HepG2 (cell line): ENCODE data around the gene LRSAM1. TPM values are rescaled to one million over a fixed set of nuclear protein-coding genes. Genes with fewer than 3 reads are reported as not detected.
A peak's percentile ranks its signal among the peaks of the same experiment; 100 is the strongest.

Experiments
- ARID3A ChIP-seq: IDR thresholded peaks from 2 replicates; pipeline ENCODE4 v1.6.1; 2012; ENCODE audit warnings: low read depth, low read length, improper control_type of control experiment
- ETV5 ChIP-seq: IDR thresholded peaks from 2 replicates; pipeline ENCODE4 v1.6.1; 2018; ENCODE audit warnings: missing biosample characterization, missing genetic modification reagents, inconsistent platforms, borderline replicate concordance
- HNF4G ChIP-seq, 2 experiments: sonication (generic) in 1 of 2; formaldehyde crosslinking in 1 of 2; IDR thresholded peaks; 2 replicates each; pipeline versions ENCODE4 v1.4.0 to v1.6.1; 2011 to 2020; ENCODE audit warnings: borderline replicate concordance in 2 of 2, low read depth in 2 of 2, mild to moderate bottlenecking in 2 of 2, low read length in 1 of 2, missing genetic modification reagents in 1 of 2, moderate library complexity in 1 of 2
- HOXA3 ChIP-seq: sonication (generic); formaldehyde crosslinking; IDR thresholded peaks from 2 replicates; pipeline ENCODE4 v1.5.0; 2020; ENCODE audit warnings: missing genetic modification reagents
- HOXA9 ChIP-seq: sonication (generic); formaldehyde crosslinking; IDR thresholded peaks from 2 replicates; pipeline ENCODE4 v1.8.1; 2022; ENCODE audit warnings: missing genetic modification reagents, mild to moderate bottlenecking, moderate library complexity, borderline replicate concordance
- MYC ChIP-seq: sonication (generic); formaldehyde crosslinking; IDR thresholded peaks from 2 replicates; pipeline ENCODE4 v1.9.0; 2021; ENCODE audit warnings: missing genetic modification reagents, borderline replicate concordance
- NPAS2 ChIP-seq: sonication (generic); formaldehyde crosslinking; IDR thresholded peaks from 2 replicates; pipeline ENCODE4 v1.8.0; 2022; ENCODE audit warnings: mild to moderate bottlenecking, missing genetic modification reagents, borderline replicate concordance
- PCBP1 ChIP-seq: fragments of 200-400 bp; formaldehyde crosslinking; IDR thresholded peaks from 2 replicates; pipeline ENCODE4 v1.6.1; 2017; ENCODE audit warnings: mild to moderate bottlenecking, low read depth, low read length, borderline replicate concordance
- PRDM15 ChIP-seq: sonication (generic); formaldehyde crosslinking; IDR thresholded peaks from 2 replicates; pipeline ENCODE4 v1.4.0; 2020; ENCODE audit warnings: missing genetic modification reagents
- RBFOX2 ChIP-seq: fragments of 200-400 bp; formaldehyde crosslinking; IDR thresholded peaks from 2 replicates; pipeline ENCODE4 v1.6.1; 2017; ENCODE audit warnings: low read depth, mild to moderate bottlenecking, low read length
- SIX4 ChIP-seq: sonication (generic); formaldehyde crosslinking; IDR thresholded peaks from 2 replicates; pipeline ENCODE4 v1.4.0; 2020; ENCODE audit warnings: missing genetic modification reagents
- ZBTB14 ChIP-seq: sonication (generic); formaldehyde crosslinking; IDR thresholded peaks from 2 replicates; pipeline ENCODE4 v1.4.0; 2020; ENCODE audit warnings: missing genetic modification reagents
- ZFP36L2 ChIP-seq: sonication (generic); formaldehyde crosslinking; IDR thresholded peaks from 2 replicates; pipeline ENCODE4 v1.4.0; 2020; ENCODE audit warnings: missing genetic modification reagents
- ZNF20 ChIP-seq: sonication (generic); formaldehyde crosslinking; IDR thresholded peaks from 2 replicates; pipeline ENCODE4 v1.4.0; 2020; ENCODE audit warnings: mild to moderate bottlenecking, moderate library complexity, missing genetic modification reagents
- ZNF362 ChIP-seq: sonication (generic); formaldehyde crosslinking; IDR thresholded peaks from 2 replicates; pipeline ENCODE4 v1.4.0; 2020; ENCODE audit warnings: missing genetic modification reagents, mild to moderate bottlenecking, borderline replicate concordance
- ZNF710 ChIP-seq: sonication (generic); formaldehyde crosslinking; IDR thresholded peaks from 2 replicates; pipeline ENCODE4 v1.5.0; 2020; ENCODE audit warnings: mild to moderate bottlenecking, missing genetic modification reagents, borderline replicate concordance
- ZNF747 ChIP-seq: sonication (generic); formaldehyde crosslinking; IDR thresholded peaks from 2 replicates; pipeline ENCODE4 v1.8.1; 2023; ENCODE audit warnings: missing genetic modification reagents, mild to moderate bottlenecking, borderline replicate concordance
- polyA plus RNA-seq, 8 experiments: library from polyadenylated mRNA; depleted of rRNA in 3 of 8; stranded (reverse) in 7 of 8; unstranded in 1 of 8; fragments of >200 nt; fragmentation: Illumina TruSeq in 4 of 8; extraction: Trizol in 4 of 8; gene quantifications; 2 replicates each; pipeline versions ENCODE4 v1.2.1 to v1.2.3, GENCODE V29; 2011 to 2016; ENCODE audit warnings: low read depth in 4 of 8, missing spikeins in 1 of 8, mixed read lengths in 1 of 8; ENCODE audit not compliant: insufficient read depth in 1 of 8
- total RNA-seq, 5 experiments: library from RNA; depleted of rRNA; stranded (reverse); fragments of >200 nt; fragmentation: Illumina TruSeq; extraction: Trizol; gene quantifications; 2 replicates each; pipeline ENCODE4 v1.2.3, GENCODE V29; 2016; ENCODE audit warnings: low read depth in 1 of 5

LRSAM1 gene
- total and polyA plus RNA-seq, 2 of the 13 experiments (the other 11 are each of a cell fraction or from before 2014, with no cell fraction given), result 8.7 to 10.2 TPM

GRCh38 chr9:127450830-127451607 is at the start of gene LRSAM1, which contains the start of gene RPL12 (continued):
- TF ChIP-seq ZNF747 (CRISPR knock-in tag), result peak; percentile 80
- TF ChIP-seq ETV5 (CRISPR knock-in tag), result peak; percentile 89
- no peak for TF ChIP-seq NPAS2 (CRISPR knock-in tag)
- peak; percentile 95 for TF ChIP-seq MYC (CRISPR knock-in tag)
- TF ChIP-seq SIX4, result peak; percentile 57
- TF ChIP-seq HOXA3 (CRISPR knock-in tag), result peak; percentile 99
- TF ChIP-seq HNF4G (IDR thresholded peaks at IDR 0.05; ENCODE audit: borderline replicate concordance, low read depth, low read length), result peak; percentile 47; the same call in 1 of the 2 replicates
- peak; percentile 52 for TF ChIP-seq HNF4G (CRISPR knock-in tag; IDR thresholded peaks at IDR 0.05; ENCODE audit: borderline replicate concordance, low read depth)
- no peak for TF ChIP-seq ARID3A
- 0 out of 2 replicates have a peak, but pooled peaks have one; percentile 48 for TF ChIP-seq ZBTB14 (CRISPR knock-in tag)
- no peak for TF ChIP-seq ZNF710 (CRISPR knock-in tag)
- TF ChIP-seq HOXA9 (CRISPR knock-in tag), result peak; percentile 76; the same call in 1 of the 2 replicates
- TF ChIP-seq ZFP36L2, result no peak
- TF ChIP-seq ZNF20 (CRISPR knock-in tag), result no peak
- peak; percentile 61; the same call in 1 of the 2 replicates for TF ChIP-seq ZNF362 (CRISPR knock-in tag)
- TF ChIP-seq PCBP1, result 0 out of 2 replicates have a peak, but pooled peaks have one; percentile 52
- TF ChIP-seq RBFOX2, result peak; percentile 99
- TF ChIP-seq PRDM15, result no peak
